Hindlimb muscle (tissue), 1 donor: ENCODE results near the gene TMEM134. TPM values are rescaled to one million over a fixed set of nuclear protein-coding genes. Genes with fewer than 3 reads are reported as not detected.

Experiments
- DNase-seq: peaks from one replicate; pipeline ENCODE4 v3.0.0-alpha.2; 2013
- polyA plus RNA-seq: library from polyadenylated mRNA; unstranded; fragments of 120-200 nt; gene quantifications from one replicate; pipeline ENCODE4 v1.2.1, GENCODE V29; 2013; ENCODE audit not compliant: insufficient read length

The TMEM134 gene
- polyA plus RNA-seq, 1 donor: 61.4 TPM

- DNase-seq: no peak
Observed at GRCh38 chr11:67500831-67501715, 32.0 kb upstream of the TMEM134 start.

GRCh38 chr11:67500484-67500821, 31.4 kb upstream of the TMEM134 start:
- no peak for DNase-seq

- no peak for DNase-seq
Observed at GRCh38 chr11:67499808-67500483, 30.9 kb upstream of the TMEM134 start.

GRCh38 chr11:67498544-67498972, 29.5 kb upstream of the TMEM134 start:
- DNase-seq: no peak

GRCh38 chr11:67497656-67498291, 28.7 kb upstream of the TMEM134 start:
- no peak for DNase-seq

GRCh38 chr11:67496113-67496512, 27.1 kb upstream of the TMEM134 start:
- no peak for DNase-seq

- DNase-seq: no peak
Observed at GRCh38 chr11:67495234-67496005, 26.4 kb upstream of the TMEM134 start.

GRCh38 chr11:67494371-67495233, 25.6 kb upstream of the TMEM134 start:
- no peak for DNase-seq

GRCh38 chr11:67493548-67494370, 24.7 kb upstream of the TMEM134 start:
- DNase-seq: no peak

GRCh38 chr11:67492801-67493547, 23.9 kb upstream of the TMEM134 start:
- no peak for DNase-seq

GRCh38 chr11:67492069-67492727, 23.1 kb upstream of the TMEM134 start:
- no peak for DNase-seq

GRCh38 chr11:67491276-67492068, 22.4 kb upstream of the TMEM134 start:
- no peak for DNase-seq

GRCh38 chr11:67490727-67491065, 21.6 kb upstream of the TMEM134 start:
- DNase-seq: no peak

- DNase-seq: no peak
Observed at GRCh38 chr11:67489885-67490726, 21.1 kb upstream of the TMEM134 start.

- DNase-seq: no peak
Observed at GRCh38 chr11:67489203-67489884, 20.3 kb upstream of the TMEM134 start.

GRCh38 chr11:67486481-67487195, 17.6 kb upstream of the TMEM134 start:
- no peak for DNase-seq
